Lower leg skin (tissue), 3 donors: Measurements from ENCODE around the gene CCDC183.

Source experiments
- CTCF ChIP-seq, 3 donors: fragments of 450-650 bp; IDR thresholded peaks; one replicate each; pipeline ENCODE4 v1.5.1; 2016; ENCODE audit warnings: antibody characterized with exemption in 3 of 3, mild to moderate bottlenecking in 3 of 3, moderate library complexity in 2 of 3
- POLR2A ChIP-seq, 2 donors: fragments of 450-650 bp; IDR thresholded peaks; one replicate each; pipeline ENCODE4 v1.6.1; 2016 to 2017; ENCODE audit warnings: antibody characterized with exemption in 2 of 2, mild to moderate bottlenecking in 1 of 2, moderate library complexity in 1 of 2

GRCh38 chr9:136753371-136754058 is 42.6 kb upstream of the CCDC183 start:
- TF ChIP-seq CTCF (IDR thresholded peaks at IDR 0.05) (no peak), POLR2A (IDR thresholded peaks at IDR 0.05) (no peak)
